ENCODE results near the gene TC2N.
"Not testable (repeated sequence)": the region's sequence is repeated elsewhere in the genome, so short reads cannot be mapped to it uniquely, and the experiment has no call there.

The TC2N gene

DNA sequence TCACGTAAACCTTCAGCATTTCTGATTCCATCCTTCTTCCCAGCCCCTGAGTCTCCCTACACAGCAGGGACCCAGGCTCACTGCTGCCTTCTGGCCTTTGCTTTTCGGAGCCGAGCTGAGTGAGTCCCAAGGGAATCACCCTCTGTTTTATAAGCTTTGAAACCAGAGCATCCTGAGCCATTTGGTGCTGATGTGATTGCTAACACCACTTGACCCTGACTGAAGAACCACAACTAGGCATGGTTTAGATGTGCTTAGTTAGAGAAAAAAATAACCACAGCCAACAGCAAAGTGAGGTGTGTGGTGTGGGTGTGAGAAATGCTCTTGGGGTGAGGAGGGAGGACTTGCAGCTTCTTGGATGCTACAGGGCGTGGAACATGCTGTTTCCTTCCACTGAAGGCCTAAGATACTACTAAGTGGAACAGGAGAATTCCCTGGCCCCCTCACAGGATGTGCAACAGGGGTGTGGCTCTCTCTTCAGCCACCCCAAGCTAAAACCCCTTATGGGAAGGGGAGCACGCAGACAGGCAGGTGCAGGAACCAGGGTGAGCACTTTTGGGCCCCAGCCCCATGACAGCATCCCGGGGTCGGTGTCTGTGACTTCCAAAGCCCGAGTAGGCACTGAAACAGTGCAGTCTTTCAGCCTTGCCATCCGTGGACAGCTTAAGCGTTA, at the start of gene TC2N:
TSS of gene TC2N (minus strand) at position 221 of the 673 bp plus-strand sequence. CDS start 53,767 bp downstream, outside the sequence.
- DNase-seq (ENCODE audit: low read depth in 3 of 3), result peak in 1 of 3 experiments; percentile 32

GRCh38 chr14:91912035-91912434, 44.7 kb upstream of the TC2N start:
- no peak for DNase-seq (ENCODE audit: low read depth in 3 of 3)

DNA sequence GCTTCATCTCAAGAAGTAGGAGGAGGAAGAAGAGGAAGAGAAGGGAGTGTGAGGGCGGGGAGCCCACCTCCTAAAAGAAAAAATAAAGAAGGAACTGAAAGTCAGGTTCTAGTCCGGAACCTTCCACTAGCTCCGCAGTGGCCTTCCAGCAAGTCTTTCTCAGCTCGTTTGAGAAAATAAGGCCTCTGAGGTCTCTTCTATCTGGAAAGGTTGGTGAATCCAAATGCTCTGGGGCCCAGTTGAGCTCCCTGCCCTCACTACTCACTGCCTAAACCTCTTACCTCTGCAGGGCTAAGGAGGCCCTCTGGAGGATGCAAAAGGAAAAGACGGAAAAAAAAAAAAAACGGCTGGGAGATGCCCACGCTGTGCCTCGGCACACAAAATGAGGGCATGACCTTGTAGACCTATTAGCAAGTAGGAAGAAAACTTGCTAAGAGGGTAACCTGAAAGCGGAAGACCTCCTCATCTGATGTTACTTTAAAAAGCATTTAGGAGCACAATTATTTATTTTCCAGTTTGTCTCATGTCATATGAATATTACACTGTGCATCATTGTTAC, 44.2 kb upstream of the TC2N start:
- peak in 1 of 3 experiments; percentile 22 for DNase-seq (ENCODE audit: low read depth in 3 of 3)

- no peak for DNase-seq (ENCODE audit: low read depth in 3 of 3)
Measured at GRCh38 chr14:91910196-91910595, 42.9 kb upstream of the TC2N start.

DNA sequence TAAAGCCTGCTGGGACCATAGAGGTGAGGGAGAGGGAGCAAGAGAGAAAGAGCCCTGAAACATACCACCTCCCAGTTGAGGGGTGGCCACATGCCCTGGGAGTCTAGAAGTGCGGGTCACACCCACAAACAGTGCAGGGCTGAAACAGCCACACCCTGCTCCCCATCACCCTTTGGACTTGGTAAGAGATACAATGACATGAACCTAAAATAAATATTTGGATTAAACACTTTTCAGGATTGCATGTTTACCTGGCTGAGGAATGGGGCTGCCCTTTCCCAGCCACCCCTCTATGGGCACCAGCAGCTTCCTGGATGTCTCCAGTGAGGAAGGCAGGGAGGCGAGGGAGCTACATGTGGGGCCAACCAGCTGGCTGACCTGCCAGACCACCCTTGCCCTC, 39.0 kb upstream of the TC2N start:
- no peak for DNase-seq (ENCODE audit: low read depth in 3 of 3)

GRCh38 chr14:91904956-91905645, 37.8 kb upstream of the TC2N start:
- no peak for DNase-seq (ENCODE audit: low read depth in 3 of 3)

- no peak for DNase-seq (ENCODE audit: low read depth in 3 of 3)
Measured at GRCh38 chr14:91904483-91904882, 37.1 kb upstream of the TC2N start.

DNA sequence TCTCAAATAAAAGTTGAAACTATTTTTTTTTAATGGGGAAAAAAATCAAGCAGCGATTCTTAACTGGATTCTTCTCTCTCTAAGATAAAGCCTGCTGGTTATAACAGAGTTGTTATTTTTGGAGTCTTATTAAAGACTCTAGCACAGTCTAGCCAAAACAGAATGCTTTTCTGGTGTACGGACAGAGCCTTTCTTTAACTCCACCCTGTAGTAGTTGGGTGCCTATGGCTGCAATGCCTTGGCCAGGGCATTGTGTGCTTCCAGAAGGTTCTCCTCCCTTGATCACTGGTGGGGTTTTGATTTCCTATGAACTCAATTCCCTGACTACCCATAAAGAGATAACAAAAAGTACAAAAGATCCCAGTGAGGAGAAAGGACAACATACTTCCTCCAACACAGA, 35.7 kb upstream of the TC2N start:
- DNase-seq (ENCODE audit: low read depth in 3 of 3), result no peak

DNA sequence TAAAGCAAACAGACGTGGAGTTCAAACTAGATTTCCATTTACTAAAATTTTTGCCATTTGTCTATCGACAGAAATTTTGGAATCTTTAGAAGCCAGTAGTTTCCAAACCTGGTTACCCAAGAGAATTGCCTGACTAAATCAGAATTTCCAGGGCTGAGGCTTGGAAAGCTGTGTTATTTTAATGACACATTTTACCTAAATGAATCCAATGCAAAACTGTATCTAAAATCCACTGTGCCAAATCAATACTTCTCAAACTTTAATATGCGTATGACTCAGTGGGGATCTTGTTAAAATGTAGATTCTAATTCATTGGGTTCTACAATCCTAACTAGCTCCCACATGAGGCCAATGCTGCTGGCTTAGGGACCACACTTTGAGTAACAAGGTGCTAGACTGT, 35.0 kb upstream of the TC2N start:
- no peak for DNase-seq (ENCODE audit: low read depth in 3 of 3)

GRCh38 chr14:91901449-91902226, 34.3 kb upstream of the TC2N start:
- no peak for DNase-seq (ENCODE audit: low read depth in 3 of 3)

- no peak for DNase-seq (ENCODE audit: low read depth in 3 of 3)
Measured at GRCh38 chr14:91899806-91900205, 32.5 kb upstream of the TC2N start.

DNA sequence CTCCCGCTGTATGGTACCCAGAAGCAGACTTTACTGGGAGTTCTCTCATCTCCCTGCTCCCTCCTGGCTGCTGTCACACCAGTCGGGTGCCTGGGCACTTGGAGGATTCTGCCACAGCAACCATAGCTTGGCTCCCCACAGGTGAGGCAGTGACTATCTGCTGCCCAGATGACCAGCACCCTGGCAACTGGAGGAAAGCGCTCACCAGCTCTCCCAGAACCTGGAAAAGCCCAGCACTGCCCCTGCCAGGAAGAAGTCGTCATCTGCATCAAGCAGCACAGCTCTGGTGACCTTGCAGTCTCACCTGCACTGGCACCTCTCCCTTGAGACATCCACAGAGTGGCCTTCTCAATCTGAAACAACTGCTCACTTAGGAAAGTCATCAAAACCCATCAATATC, 31.9 kb upstream of the TC2N start:
- no peak for DNase-seq (ENCODE audit: low read depth in 3 of 3)

DNA sequence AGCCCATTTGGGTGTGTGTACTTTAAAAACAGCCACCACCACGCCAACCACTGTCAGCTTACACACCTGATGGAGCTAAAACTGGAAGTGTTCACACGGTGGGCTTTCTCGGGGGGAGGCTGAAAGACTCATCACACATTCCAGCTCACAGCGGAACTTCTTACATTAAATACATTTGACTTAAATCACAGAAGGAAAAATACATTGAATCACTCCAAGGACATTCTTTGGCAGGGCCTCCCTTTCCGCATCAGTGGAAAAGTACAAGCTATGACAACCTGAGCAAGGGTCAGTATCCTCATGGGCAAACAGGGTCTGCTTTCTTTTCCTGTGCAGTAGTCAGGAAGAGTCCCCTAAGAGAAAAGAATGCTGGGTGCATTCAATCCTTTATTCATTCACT, 31.0 kb upstream of the TC2N start:
- DNase-seq (ENCODE audit: low read depth in 3 of 3), result no peak

- not testable (repeated sequence) for DNase-seq (ENCODE audit: low read depth in 3 of 3)
Measured at GRCh38 chr14:91897716-91898115, 30.4 kb upstream of the TC2N start.

DNA sequence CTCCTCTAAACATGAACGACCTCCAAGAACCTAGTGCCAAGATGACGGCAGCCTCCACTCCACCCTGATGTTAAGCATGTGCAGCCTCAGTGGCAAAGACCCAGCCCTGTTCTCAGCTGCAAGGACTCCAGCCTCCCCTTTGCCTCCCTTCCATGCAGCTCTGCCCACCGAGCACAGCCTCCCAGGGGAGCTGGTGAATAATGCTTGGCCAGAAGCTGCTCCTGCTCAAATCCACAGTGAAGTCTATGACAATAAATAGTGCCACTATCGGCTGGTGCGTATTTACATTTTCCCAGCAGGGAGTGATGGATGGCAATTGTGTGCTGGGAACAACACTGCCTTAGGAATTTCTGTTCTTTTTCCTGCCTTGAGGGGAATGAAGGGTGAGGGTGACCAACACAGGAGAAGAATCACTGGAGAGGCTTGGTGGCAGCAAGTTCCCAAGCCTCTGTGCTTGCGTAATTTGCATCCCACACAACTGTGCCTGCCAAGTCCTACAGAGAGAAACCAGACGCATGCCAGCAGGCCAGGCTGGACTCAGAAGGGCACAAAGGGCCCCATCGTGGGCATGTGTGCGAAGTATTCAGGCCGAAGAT, 29.9 kb upstream of the TC2N start:
- DNase-seq (ENCODE audit: low read depth in 3 of 3), result no peak

GRCh38 chr14:91896419-91896818, 29.1 kb upstream of the TC2N start:
- no peak for DNase-seq (ENCODE audit: low read depth in 3 of 3)

DNA sequence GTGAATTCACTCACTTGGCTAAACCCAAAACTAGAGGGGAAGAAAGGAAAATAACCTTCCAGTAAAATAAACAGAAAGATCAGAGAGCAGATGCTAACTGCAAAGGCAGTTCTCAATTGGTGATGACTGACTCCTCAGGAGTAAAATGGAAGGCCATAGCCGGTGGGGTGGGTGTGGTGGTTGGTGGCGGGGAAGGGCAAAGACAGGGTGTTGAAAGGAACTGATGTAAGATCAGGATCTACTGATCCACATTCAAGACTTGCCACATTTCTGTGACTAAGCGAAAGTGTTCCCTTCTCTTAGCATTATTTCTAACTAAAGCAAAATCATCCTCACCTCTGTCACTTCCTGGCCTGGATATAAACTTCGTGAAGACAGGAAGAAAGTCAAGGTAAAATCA, 26.3 kb upstream of the TC2N start:
- no peak for DNase-seq (ENCODE audit: low read depth in 3 of 3)

- DNase-seq (ENCODE audit: low read depth in 3 of 3), result no peak
Measured at GRCh38 chr14:91893007-91893406, 25.7 kb upstream of the TC2N start.

DNA sequence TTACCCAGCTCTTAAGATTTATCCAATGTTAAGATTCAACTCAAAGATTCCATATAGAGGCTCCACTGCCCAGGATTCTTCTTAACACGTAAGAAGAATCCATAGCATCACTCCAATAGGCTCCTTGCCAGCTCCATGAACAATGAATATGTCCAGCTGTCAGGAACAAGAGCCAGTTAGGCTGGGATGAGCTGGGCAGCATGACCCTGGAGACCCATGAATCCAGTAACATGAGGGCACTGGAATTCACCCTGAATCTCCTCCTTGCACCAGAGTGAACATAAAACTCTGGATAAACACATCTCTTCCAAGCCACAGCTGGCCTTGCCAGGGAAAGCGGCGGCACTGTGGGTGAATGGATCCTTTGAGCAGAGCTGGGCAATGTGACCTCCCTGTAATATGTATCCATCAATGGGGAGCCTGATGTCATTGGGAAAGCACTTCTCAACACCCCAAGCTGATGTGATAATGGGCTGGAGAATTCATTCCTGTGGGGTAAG, 24.4 kb upstream of the TC2N start:
- no peak for DNase-seq (ENCODE audit: low read depth in 3 of 3)

DNA sequence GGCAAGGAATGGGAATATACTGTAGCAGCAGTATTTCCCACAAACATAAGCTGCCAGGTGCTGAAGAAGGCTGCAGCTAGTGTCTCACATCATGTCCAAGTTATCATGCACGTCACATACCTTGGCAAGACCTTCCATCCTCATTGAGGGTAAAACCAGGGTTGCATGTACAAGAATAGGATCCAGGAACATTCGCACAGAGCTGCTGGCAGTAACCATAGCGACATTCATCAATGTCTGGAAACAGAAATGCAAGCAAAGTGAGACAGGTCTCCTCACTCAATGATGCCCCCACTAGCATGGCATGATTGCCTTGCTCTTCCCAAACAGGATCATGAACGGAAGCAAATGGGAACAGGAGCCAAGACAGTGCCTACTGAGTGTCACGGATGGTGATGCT, 23.8 kb upstream of the TC2N start:
- DNase-seq (ENCODE audit: low read depth in 3 of 3), result no peak

GRCh38 chr14:91890291-91890749, 23.0 kb upstream of the TC2N start:
- no peak for DNase-seq (ENCODE audit: low read depth in 3 of 3)
